HepG2 (cell line): ENCODE results near the gene TTC39C. TPM values are rescaled to one million over a fixed set of nuclear protein-coding genes. Genes with fewer than 3 reads are reported as not detected.

Experiments
- ATAC-seq: fragments of 200-7000 bp; cut with Tn5 transposase; 3 replicates; pipeline ENCODE4 v1.9.1; 2020; ENCODE audit warnings: mild to moderate bottlenecking, moderate library complexity
- BruUV-seq: library from RNA; stranded (reverse); fragments of 400-500 nt; replicated peaks from 2 replicates; lab custom pipeline; 2021; lab: Mats Ljungman, UMichigan
- CTCF ChIA-PET: fragments of 300-600 bp; formaldehyde crosslinking; extraction: SDS; loops from one replicate; lab custom pipeline; 2021; ENCODE audit warnings: low total read pairs, inconsistent platforms, low intra/inter-chr PET ratio; lab: Yijun Ruan, JAX
- POLR2A ChIA-PET: fragments of 350-600 bp; sonication (Branson Sonifier 250); formaldehyde crosslinking; loops from one replicate; lab custom pipeline; 2020; ENCODE audit warnings: antibody characterized with exemption, inconsistent platforms; lab: Yijun Ruan, JAX
- DNase-seq: peaks from one replicate; pipeline ENCODE4 v3.0.0-alpha.2; 2015; ENCODE audit warnings: low spot score
- FAIRE-seq: peaks from 3 replicates; lab custom pipeline; 2011; peaks lifted over from hg19 to GRCh38; lab: Jason Lieb, UNC
- H2AFZ ChIP-seq: one replicate; pipeline ENCODE4 v1.6.1; 2011; ENCODE audit warnings: low read length, inconsistent platforms
- H3K27ac ChIP-seq: fragments of 300-600 bp; 3 replicates; pipeline ENCODE4 v1.8.0; 2011; ENCODE audit warnings: mixed run types, mild to moderate bottlenecking, mixed read lengths, low read length, inconsistent platforms; ENCODE audit not compliant: insufficient read depth; ENCODE audit errors: extremely low read length
- H3K27me3 ChIP-seq, 2 experiments: fragments of 200-600 bp in 1 of 2; 2 replicates in 1 of 2; 3 replicates in 1 of 2; pipeline versions ENCODE4 v1.6.0 to v1.8.0; 2011; ENCODE audit warnings: low read length in 2 of 2, mild to moderate bottlenecking in 2 of 2, moderate library complexity in 2 of 2, inconsistent platforms in 1 of 2; ENCODE audit not compliant: insufficient read depth in 2 of 2, control insufficient read depth in 1 of 2
- H3K36me3 ChIP-seq, 2 experiments: fragments of 200-600 bp in 1 of 2; replicated peaks in 1 of 2; 2 replicates in 1 of 2; 3 replicates in 1 of 2; pipeline versions ENCODE4 v1.5.1 to v1.8.0; 2011; ENCODE audit warnings: low read length in 2 of 2, inconsistent platforms in 1 of 2; ENCODE audit not compliant: insufficient read depth in 2 of 2, control insufficient read depth in 1 of 2
- H3K4me1 ChIP-seq: 2 replicates; pipeline ENCODE4 v1.5.1; 2012; ENCODE audit warnings: low read length, inconsistent platforms; ENCODE audit not compliant: insufficient read depth
- H3K4me2 ChIP-seq: 2 replicates; pipeline ENCODE4 v1.6.0; 2011; ENCODE audit warnings: low read depth, low read length, inconsistent platforms
- H3K4me3 ChIP-seq, 3 experiments: fragments of 200-600 bp in 1 of 3; sonication (generic), shearing (Covaris generic) in 1 of 3; replicated peaks in 1 of 3; 2 replicates each; pipeline ENCODE4 v1.5.1; 2011 to 2016; ENCODE audit warnings: low read length in 3 of 3, inconsistent platforms in 2 of 3, low read depth in 2 of 3, mild to moderate bottlenecking in 2 of 3, control low read depth in 1 of 3, mixed read lengths in 1 of 3; ENCODE audit not compliant: insufficient read depth in 1 of 3
- H3K79me2 ChIP-seq: one replicate; pipeline ENCODE4 v1.6.1; 2011; ENCODE audit warnings: low read length, inconsistent platforms; ENCODE audit not compliant: insufficient read depth
- H3K9ac ChIP-seq: 2 replicates; pipeline ENCODE4 v1.6.0; 2011; ENCODE audit warnings: mild to moderate bottlenecking, low read depth, low read length, inconsistent platforms; ENCODE audit not compliant: insufficient read depth
- H3K9me3 ChIP-seq: 2 replicates; pipeline ENCODE4 v1.5.1; 2012; ENCODE audit warnings: mild to moderate bottlenecking, low read length
- H4K20me1 ChIP-seq: 2 replicates; pipeline ENCODE4 v1.6.0; 2011; ENCODE audit warnings: inconsistent platforms, mild to moderate bottlenecking, low read length, moderate library complexity; ENCODE audit not compliant: insufficient read depth
- DMAP1 ChIP-seq: IDR thresholded peaks from 2 replicates; pipeline ENCODE4 v1.6.1; 2016
- FOXK1 ChIP-seq: sonication (generic); formaldehyde crosslinking; IDR thresholded peaks from 2 replicates; pipeline ENCODE4 v1.4.0; 2020; ENCODE audit warnings: low read depth, missing genetic modification reagents, borderline replicate concordance
- IKZF4 ChIP-seq: sonication (generic); formaldehyde crosslinking; IDR thresholded peaks from 2 replicates; pipeline ENCODE4 v1.5.1; 2020; ENCODE audit warnings: borderline replicate concordance, mild to moderate bottlenecking, low read depth, missing genetic modification reagents; ENCODE audit errors: not compliant biosample characterization
- KDM5A ChIP-seq: fragments of 200-600 bp; sonication (generic); IDR thresholded peaks from 2 replicates; pipeline ENCODE4 v1.7.0; 2018; ENCODE audit warnings: antibody characterized with exemption, mild to moderate bottlenecking, low read length, borderline replicate concordance
- MAFF ChIP-seq: IDR thresholded peaks from 2 replicates; pipeline ENCODE4 v1.6.1; 2011; ENCODE audit warnings: low read depth, low read length, improper control_type of control experiment
- MAFK ChIP-seq, 2 experiments: IDR thresholded peaks in 1 of 2; conservative IDR thresholded peaks in 1 of 2; 2 replicates each; pipeline ENCODE4 v1.6.1; 2011; ENCODE audit warnings: improper control_type of control experiment in 2 of 2, low read length in 2 of 2
- MBD4 ChIP-seq: IDR thresholded peaks from 2 replicates; pipeline ENCODE4 v1.6.1; 2012; ENCODE audit warnings: low read length, inconsistent platforms, borderline replicate concordance
- NFE2L2 ChIP-seq: fragments of 150-350 bp; IDR thresholded peaks from 2 replicates; pipeline ENCODE4 v1.6.1; 2014; ENCODE audit warnings: low read length
- PHB2 ChIP-seq: fragments of 450-650 bp; IDR thresholded peaks from 2 replicates; pipeline ENCODE4 v1.6.1; 2018; ENCODE audit not compliant: partially characterized antibody
- SMYD3 ChIP-seq: sonication (generic); formaldehyde crosslinking; IDR thresholded peaks from 2 replicates; pipeline ENCODE4 v1.8.1; 2023; ENCODE audit warnings: mild to moderate bottlenecking, missing genetic modification reagents
- SOX5 ChIP-seq: IDR thresholded peaks from 2 replicates; pipeline ENCODE4 v1.6.1; 2016; ENCODE audit warnings: borderline replicate concordance
- TSC22D2 ChIP-seq: sonication (generic); formaldehyde crosslinking; IDR thresholded peaks from 2 replicates; pipeline ENCODE4 v1.5.1; 2020; ENCODE audit warnings: missing genetic modification reagents, mild to moderate bottlenecking, borderline replicate concordance
- ZBTB8A ChIP-seq: sonication (generic); formaldehyde crosslinking; IDR thresholded peaks from 2 replicates; pipeline ENCODE4 v1.4.0; 2020; ENCODE audit warnings: mild to moderate bottlenecking, low read depth, missing genetic modification reagents, borderline replicate concordance
- ZNF792 ChIP-seq: IDR thresholded peaks from 2 replicates; pipeline ENCODE4 v1.6.1; 2016
- WGBS: methylation state at CpG from one replicate; pipeline ENCODE4 v1.1.6; 2017; ENCODE audit warnings: low lambda C conversion rate; 5-methylcytosine and 5-hydroxymethylcytosine counted together
- in situ Hi-C: cut with HindIII; loops from 2 replicates; pipeline ENCODE4 v1.10.0; 2017; ENCODE audit warnings: low pct_unique_long_range_greater_than_20kb; ENCODE audit not compliant: extremely low pct_ligation_motif_present
- intact Hi-C: fragments of 100-400 bp; cut with micrococcal nuclease; formaldehyde crosslinking; loops from one replicate; pipeline ENCODE4 v1.10.0; 2022; ENCODE audit not compliant: unreplicated experiment
- polyA plus RNA-seq, 8 experiments: library from polyadenylated mRNA; depleted of rRNA in 3 of 8; stranded (reverse) in 7 of 8; unstranded in 1 of 8; fragments of >200 nt; fragmentation: Illumina TruSeq in 4 of 8; extraction: Trizol in 4 of 8; gene quantifications; 2 replicates each; pipeline versions ENCODE4 v1.2.1 to v1.2.3, GENCODE V29; 2011 to 2016; ENCODE audit warnings: low read depth in 4 of 8, missing spikeins in 1 of 8, mixed read lengths in 1 of 8; ENCODE audit not compliant: insufficient read depth in 1 of 8
- total RNA-seq, 5 experiments: library from RNA; depleted of rRNA; stranded (reverse); fragments of >200 nt; fragmentation: Illumina TruSeq; extraction: Trizol; gene quantifications; 2 replicates each; pipeline ENCODE4 v1.2.3, GENCODE V29; 2016; ENCODE audit warnings: low read depth in 1 of 5
- TF ChIP-seq, protein P1 (sequence below): sonication (generic); formaldehyde crosslinking; IDR thresholded peaks from 2 replicates; pipeline ENCODE4 v1.8.0; 2022; ENCODE audit warnings: mild to moderate bottlenecking, missing genetic modification reagents, moderate library complexity
- TF ChIP-seq, protein P2 (sequence below): sonication (generic); formaldehyde crosslinking; IDR thresholded peaks from 2 replicates; pipeline ENCODE4 v1.5.0; 2020; ENCODE audit warnings: missing genetic modification reagents, mild to moderate bottlenecking, borderline replicate concordance
- TF ChIP-seq, protein P3 (sequence below): sonication (generic); formaldehyde crosslinking; IDR thresholded peaks from 2 replicates; pipeline ENCODE4 v1.4.0; 2020; ENCODE audit warnings: missing genetic modification reagents, borderline replicate concordance
- TF ChIP-seq, protein P4 (sequence below): sonication (generic); formaldehyde crosslinking; IDR thresholded peaks from 2 replicates; pipeline ENCODE4 v1.4.0; 2020; ENCODE audit warnings: missing genetic modification reagents

The TTC39C gene
- total and polyA plus RNA-seq, 2 of the 13 experiments (the other 11 are each of a cell fraction or from before 2014, with no cell fraction given) = 19.1 to 25.9 TPM

DNA sequence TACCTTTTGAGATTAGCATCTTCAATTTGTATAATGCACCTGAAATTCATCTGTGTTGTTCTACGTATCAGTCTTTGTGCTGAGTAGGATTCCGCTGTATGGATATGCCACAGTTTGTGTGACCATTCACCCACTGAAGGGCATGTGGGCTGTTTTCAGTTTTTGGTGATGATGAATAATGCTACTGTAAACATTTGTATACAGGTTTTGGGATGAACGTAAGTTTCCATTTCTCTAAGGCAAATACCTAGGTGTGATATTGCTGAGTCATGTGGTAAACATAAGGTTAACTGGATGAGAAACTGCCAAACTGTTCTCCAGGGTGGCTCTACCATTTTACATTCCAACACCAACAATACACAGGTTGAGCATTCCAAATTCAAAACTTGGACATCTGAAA is 159.4 kb downstream of the TTC39C start:
- H3K36me3 ChIP-seq = no peaks in the 10 kb centered on the region
- DNase-seq = no peak
- no peaks in the 10 kb centered on the region for H3K9me3 ChIP-seq
- BruUV-seq = no TSS peak
- ChIA-PET POLR2A (no interaction called here), CTCF (no interaction called here)
- no peak overlapping the region for H3K4me2 ChIP-seq
- no peaks in the 10 kb centered on the region for H3K4me1 ChIP-seq
- H4K20me1 ChIP-seq = no peaks in the 10 kb centered on the region
- FAIRE-seq = no peak
- H2AFZ ChIP-seq = no peak overlapping the region
- no peak overlapping the region for H3K27ac ChIP-seq
- intact Hi-C loops (loop anchor here (10.0 kb wide), 1 partner anchor 101 kb away; no protein-coding TSS in a partner anchor), in situ Hi-C loops (no loop called here)
- H3K4me3 ChIP-seq = no peak overlapping the region
- TF ChIP-seq FOXK1 (CRISPR knock-in tag) (no peak), MAFF (peak; percentile 60), SMYD3 (no peak), MAFK (conservative IDR thresholded peaks at IDR 0.05 in 1 of 2, IDR thresholded peaks at IDR 0.05 in 1 of 2; ENCODE audit: low read length in 2 of 2) (peak; percentile 75 to 78), KDM5A (no peak), SOX5 (CRISPR knock-in tag) (no peak), ZBTB8A (no peak), TSC22D2 (CRISPR knock-in tag) (no peak), PHB2 (no peak), NFE2L2 (peak; percentile 86), DMAP1 (CRISPR knock-in tag) (no peak), MBD4 (no peak), ZNF792 (no peak), IKZF4 (CRISPR knock-in tag) (no peak)
- TF ChIP-seq, protein P1, sequence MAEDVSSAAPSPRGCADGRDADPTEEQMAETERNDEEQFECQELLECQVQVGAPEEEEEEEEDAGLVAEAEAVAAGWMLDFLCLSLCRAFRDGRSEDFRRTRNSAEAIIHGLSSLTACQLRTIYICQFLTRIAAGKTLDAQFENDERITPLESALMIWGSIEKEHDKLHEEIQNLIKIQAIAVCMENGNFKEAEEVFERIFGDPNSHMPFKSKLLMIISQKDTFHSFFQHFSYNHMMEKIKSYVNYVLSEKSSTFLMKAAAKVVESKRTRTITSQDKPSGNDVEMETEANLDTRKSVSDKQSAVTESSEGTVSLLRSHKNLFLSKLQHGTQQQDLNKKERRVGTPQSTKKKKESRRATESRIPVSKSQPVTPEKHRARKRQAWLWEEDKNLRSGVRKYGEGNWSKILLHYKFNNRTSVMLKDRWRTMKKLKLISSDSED = no peak
- TF ChIP-seq, protein P2, sequence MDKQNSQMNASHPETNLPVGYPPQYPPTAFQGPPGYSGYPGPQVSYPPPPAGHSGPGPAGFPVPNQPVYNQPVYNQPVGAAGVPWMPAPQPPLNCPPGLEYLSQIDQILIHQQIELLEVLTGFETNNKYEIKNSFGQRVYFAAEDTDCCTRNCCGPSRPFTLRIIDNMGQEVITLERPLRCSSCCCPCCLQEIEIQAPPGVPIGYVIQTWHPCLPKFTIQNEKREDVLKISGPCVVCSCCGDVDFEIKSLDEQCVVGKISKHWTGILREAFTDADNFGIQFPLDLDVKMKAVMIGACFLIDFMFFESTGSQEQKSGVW (CRISPR knock-in tag) = no peak
- TF ChIP-seq, protein P3, sequence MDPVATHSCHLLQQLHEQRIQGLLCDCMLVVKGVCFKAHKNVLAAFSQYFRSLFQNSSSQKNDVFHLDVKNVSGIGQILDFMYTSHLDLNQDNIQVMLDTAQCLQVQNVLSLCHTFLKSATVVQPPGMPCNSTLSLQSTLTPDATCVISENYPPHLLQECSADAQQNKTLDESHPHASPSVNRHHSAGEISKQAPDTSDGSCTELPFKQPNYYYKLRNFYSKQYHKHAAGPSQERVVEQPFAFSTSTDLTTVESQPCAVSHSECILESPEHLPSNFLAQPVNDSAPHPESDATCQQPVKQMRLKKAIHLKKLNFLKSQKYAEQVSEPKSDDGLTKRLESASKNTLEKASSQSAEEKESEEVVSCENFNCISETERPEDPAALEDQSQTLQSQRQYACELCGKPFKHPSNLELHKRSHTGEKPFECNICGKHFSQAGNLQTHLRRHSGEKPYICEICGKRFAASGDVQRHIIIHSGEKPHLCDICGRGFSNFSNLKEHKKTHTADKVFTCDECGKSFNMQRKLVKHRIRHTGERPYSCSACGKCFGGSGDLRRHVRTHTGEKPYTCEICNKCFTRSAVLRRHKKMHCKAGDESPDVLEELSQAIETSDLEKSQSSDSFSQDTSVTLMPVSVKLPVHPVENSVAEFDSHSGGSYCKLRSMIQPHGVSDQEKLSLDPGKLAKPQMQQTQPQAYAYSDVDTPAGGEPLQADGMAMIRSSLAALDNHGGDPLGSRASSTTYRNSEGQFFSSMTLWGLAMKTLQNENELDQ (CRISPR knock-in tag) = no peak
- TF ChIP-seq, protein P4, sequence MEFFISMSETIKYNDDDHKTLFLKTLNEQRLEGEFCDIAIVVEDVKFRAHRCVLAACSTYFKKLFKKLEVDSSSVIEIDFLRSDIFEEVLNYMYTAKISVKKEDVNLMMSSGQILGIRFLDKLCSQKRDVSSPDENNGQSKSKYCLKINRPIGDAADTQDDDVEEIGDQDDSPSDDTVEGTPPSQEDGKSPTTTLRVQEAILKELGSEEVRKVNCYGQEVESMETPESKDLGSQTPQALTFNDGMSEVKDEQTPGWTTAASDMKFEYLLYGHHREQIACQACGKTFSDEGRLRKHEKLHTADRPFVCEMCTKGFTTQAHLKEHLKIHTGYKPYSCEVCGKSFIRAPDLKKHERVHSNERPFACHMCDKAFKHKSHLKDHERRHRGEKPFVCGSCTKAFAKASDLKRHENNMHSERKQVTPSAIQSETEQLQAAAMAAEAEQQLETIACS (CRISPR knock-in tag) = no peak
- peaks cover 0 to 9% of the 10 kb centered on the region in 2 experiments; a peak in 1 of 5 replicates for H3K27me3 ChIP-seq
- no peak for ATAC-seq
- no peaks in the 10 kb centered on the region for H3K79me2 ChIP-seq
- H3K9ac ChIP-seq = no peak overlapping the region
- 40% methylated on average over 3 of the region's 3 CpGs for WGBS
